Muscle layer of duodenum (tissue), 2 donors: ENCODE measurements around the gene RUSF1.
"Not testable (repeated sequence)": the region's sequence is repeated elsewhere in the genome, so short reads cannot be mapped to it uniquely, and the experiment has no call there.

Source experiments
- H3K27ac ChIP-seq: one replicate; pipeline ENCODE4 v1.7.0; 2013; ENCODE audit warnings: mild to moderate bottlenecking, low read length
- H3K27me3 ChIP-seq: one replicate; pipeline ENCODE4 v1.7.0; 2013; ENCODE audit warnings: low read depth, mild to moderate bottlenecking, control low read depth, low read length
- H3K36me3 ChIP-seq, 2 donors: one replicate each; pipeline ENCODE4 v1.7.0; 2013; ENCODE audit warnings: low read length in 2 of 2, control low read depth in 1 of 2, mild to moderate bottlenecking in 1 of 2; ENCODE audit not compliant: insufficient read depth in 2 of 2, control insufficient read depth in 1 of 2
- H3K4me1 ChIP-seq, 2 donors: one replicate each; pipeline ENCODE4 v1.7.0; 2013; ENCODE audit warnings: low read length in 2 of 2, mild to moderate bottlenecking in 2 of 2, control low read depth in 1 of 2, moderate library complexity in 1 of 2; ENCODE audit not compliant: insufficient read depth in 2 of 2, control insufficient read depth in 1 of 2
- H3K4me3 ChIP-seq, 2 donors: one replicate each; pipeline ENCODE4 v1.7.0; 2013; ENCODE audit warnings: low read length in 2 of 2, low read depth in 1 of 2, mild to moderate bottlenecking in 1 of 2
- H3K9me3 ChIP-seq, 2 donors: one replicate each; pipeline ENCODE4 v1.7.0; 2013; ENCODE audit warnings: low read length in 2 of 2, control low read depth in 1 of 2, mild to moderate bottlenecking in 1 of 2; ENCODE audit not compliant: control insufficient read depth in 1 of 2
- donor health status: healthy.

Gene RUSF1

DNA sequence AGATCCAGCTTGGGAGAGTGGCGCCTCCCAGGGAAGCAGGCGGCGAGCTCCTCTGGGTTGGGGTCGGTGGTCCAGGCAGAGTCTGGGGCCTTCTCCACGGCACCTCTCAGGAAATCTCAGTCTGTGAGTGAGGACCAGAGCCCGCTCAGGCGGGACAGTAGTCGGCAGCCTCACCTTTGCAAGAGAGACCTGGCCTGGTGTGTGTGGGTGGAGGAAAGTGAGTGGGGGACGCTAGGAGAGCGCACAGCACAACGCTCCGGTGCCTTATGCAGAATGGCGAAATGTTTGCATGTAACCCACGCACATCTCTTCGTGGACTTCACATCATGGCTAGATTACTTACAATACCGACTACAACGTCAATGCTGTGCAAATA is 21.7 kb upstream of the RUSF1 start:
- no peak overlapping the region for H3K27ac ChIP-seq
- no peaks in the 10 kb centered on the region for H3K9me3 ChIP-seq
- H3K36me3 ChIP-seq, result no peaks in the 10 kb centered on the region
- peak overlapping the region in 1 of 2 donors; percentile 62 for H3K4me3 ChIP-seq
- H3K27me3 ChIP-seq, result peaks cover 21% of the 10 kb centered on the region
- peaks cover 0 to 4% of the 10 kb centered on the region in 2 donors for H3K4me1 ChIP-seq

DNA sequence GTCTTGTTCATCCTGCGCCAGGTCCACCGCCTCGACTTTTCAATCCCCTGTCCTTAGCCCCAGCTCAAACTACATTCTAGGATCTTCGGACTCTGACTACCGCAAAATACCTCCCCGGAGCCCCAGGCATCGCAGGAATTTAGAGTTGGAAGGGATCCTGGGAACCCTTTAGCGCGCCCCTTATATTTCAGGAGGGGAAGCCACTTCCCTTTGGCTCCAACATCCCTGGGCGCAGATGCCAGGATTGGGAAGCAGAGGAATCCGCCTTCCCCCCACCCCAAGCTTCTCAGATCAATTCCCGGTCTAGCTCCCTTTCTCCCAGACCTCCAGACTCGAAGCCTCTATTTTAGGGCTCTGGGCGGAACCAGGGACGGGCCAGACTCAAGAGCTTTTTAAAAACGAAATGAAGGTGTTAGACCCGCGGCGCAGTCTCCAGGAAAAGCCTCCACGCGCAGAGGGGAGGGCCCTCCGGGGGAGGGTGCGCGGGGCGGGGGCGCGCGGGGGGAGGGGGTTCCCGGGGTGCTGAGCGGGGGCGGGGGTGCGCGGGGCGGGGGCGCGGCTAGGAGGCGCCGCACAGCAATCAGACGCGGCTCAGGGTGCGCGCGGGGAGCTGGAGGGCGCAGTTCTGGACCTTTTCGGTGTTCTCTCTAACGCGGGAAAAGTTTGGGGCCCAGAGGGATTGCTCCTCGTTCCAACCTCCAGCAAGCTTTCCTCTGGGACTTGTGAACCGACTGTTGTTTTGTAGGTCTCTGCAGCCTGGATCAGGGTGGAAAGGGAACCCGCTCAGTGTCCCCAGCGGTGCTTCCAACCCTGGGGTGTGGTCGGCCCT is 21.1 kb upstream of the RUSF1 start:
- no peak overlapping the region for H3K27ac ChIP-seq
- H3K4me3 ChIP-seq, result peak overlapping the region; percentile 46 to 62
- H3K27me3 ChIP-seq, result peaks cover 21% of the 10 kb centered on the region
- H3K4me1 ChIP-seq, result peaks cover 0 to 4% of the 10 kb centered on the region in 2 donors
- H3K9me3 ChIP-seq, result no peaks in the 10 kb centered on the region
- H3K36me3 ChIP-seq, result no peaks in the 10 kb centered on the region

DNA sequence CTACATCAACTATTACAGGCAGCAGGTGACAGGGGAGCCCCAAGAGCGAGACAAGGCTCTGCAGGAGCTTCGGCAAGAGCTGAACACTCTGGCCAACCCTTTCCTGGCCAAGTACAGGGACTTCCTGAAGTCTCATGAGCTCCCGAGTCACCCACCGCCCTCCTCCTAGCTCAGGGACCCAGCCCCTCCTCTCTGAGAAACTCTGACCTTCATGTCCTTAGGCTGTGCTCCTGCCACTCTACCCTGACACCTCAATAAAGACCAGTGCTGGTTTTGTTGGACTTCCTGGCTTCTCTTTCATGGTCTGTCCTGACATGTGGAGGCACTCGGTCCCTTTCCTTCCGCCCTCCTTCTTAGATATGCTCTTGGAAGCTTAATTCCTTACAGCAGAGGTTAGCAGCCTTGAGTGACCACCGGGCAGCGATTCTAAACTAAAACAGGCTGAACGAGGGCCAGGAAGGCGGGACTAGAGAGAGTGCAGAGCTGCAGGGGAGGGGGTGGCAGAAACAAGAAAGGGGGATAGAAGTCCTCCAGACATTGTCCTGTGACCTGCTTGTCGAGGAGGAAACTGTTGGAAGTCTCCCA is 20.4 kb upstream of the RUSF1 start:
- Histone ChIP-seq H3K27ac (no peak overlapping the region), H3K4me1 (peaks cover 0 to 4% of the 10 kb centered on the region in 2 donors), H3K36me3 (no peaks in the 10 kb centered on the region), H3K4me3 (peak overlapping the region; percentile 46 to 62), H3K27me3 (peaks cover 21% of the 10 kb centered on the region), H3K9me3 (no peaks in the 10 kb centered on the region)

DNA sequence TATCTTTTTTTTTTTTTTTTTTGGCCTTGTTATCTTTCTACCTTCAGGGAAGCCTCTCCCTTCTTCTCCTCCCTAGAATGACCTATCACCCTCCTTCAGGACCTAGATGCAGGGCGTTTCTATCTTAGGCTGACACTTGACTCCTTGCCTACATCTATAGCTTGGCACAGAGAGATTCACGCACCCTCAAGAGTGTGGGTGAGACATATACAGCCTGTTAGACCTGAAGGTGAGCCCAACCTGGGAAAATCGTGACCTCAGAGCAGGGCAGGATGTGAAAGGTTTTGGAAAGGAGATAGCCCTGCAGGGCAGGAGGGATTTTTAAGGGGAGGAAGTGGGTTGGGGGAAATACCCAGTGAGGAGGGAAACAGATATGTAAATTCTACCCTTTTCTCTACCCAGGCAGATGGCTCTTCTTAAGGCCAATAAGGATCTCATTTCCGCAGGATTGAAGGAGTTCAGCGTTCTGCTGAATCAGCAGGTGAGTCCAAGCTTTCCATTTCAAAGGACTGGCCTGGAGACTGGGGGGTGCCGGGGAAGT is 19.6 kb upstream of the RUSF1 start, which contains the start of gene AHSP:
AHSP (plus strand) TSS at position 167 of the 541 bp plus-strand sequence; CDS start at position 407, 240 bp downstream.
- Histone ChIP-seq H3K9me3 (no peaks in the 10 kb centered on the region), H3K4me1 (peaks cover 0 to 4% of the 10 kb centered on the region in 2 donors), H3K4me3 (peak within 1 kb of the TSS in 1 of 2 donors; percentile 62), H3K27ac (no peak within 1 kb of the TSS), H3K36me3 (no peaks in the 10 kb centered on the region), H3K27me3 (peaks cover 21% of the 10 kb centered on the region)

DNA sequence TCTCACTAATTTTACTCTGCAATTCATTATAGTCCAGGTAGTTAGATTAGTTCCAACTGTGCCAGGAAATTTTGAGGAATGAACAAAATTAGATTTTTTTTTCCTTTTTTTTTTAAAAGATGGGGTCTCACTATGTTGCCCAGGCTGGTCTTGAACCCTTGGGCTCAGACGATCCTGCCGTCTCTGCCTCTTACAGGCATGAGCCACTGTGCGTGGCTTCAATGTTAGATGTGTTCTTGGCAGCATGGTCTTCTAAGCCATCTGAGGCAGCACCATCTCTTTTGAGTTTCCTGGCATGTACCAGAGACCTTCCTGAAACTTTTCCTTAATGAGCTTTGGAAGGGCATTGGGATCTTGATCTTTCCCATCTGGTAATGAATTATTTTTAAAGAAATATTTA is 16.9 kb upstream of the RUSF1 start:
- Histone ChIP-seq H3K4me3 (no peak overlapping the region), H3K9me3 (no peaks in the 10 kb centered on the region), H3K27me3 (peaks cover 10% of the 10 kb centered on the region), H3K36me3 (no peaks in the 10 kb centered on the region), H3K4me1 (peaks cover 0 to 4% of the 10 kb centered on the region in 2 donors), H3K27ac (no peak overlapping the region)

DNA sequence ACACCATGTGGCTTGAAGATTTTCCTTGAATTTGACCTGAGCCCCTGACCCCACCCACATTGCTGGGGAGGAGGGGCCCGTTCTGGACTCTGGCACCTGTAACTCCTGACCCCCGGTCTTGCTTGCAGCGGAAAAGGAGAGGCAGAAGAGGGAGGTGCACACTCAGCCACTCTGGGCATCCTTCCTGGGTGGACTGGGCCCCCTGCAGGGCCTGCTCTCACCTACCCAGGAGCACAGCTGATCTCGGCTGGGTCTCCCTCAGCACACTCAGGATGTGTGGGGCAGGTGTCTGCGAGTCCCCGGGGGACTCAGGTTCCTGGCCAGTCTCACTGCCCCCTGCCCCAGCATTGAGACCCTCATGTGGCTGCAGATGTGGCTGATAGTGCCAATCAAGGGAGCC is 15.6 kb upstream of the RUSF1 start:
- not testable (repeated sequence) for H3K27ac ChIP-seq, H3K36me3 ChIP-seq, H3K9me3 ChIP-seq, H3K4me1 ChIP-seq, H3K4me3 ChIP-seq, H3K27me3 ChIP-seq

DNA sequence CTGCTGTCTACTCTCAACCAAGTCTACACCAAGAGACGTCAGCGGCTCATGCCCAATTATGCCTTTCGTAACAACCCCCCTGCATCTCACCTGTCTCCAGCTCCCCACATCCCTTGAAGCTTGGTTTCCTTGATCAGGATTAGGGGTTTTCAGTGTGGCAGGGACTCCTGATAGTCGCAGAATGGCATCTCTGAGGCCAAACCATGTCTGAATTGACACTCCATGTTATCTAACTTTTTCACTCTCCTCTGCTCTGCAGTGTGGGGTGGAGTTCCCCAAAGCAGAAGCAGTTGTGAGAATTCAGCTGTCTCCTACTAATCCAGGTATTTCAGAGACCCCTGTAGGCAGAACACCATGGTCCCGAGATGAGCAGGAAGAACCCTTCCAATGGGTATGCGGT is 13.9 kb upstream of the RUSF1 start:
- H3K27me3 ChIP-seq, result no peaks in the 10 kb centered on the region
- H3K4me3 ChIP-seq, result no peak overlapping the region
- no peaks in the 10 kb centered on the region for H3K9me3 ChIP-seq
- no peaks in the 10 kb centered on the region for H3K36me3 ChIP-seq
- H3K27ac ChIP-seq, result no peak overlapping the region
- no peaks in the 10 kb centered on the region for H3K4me1 ChIP-seq

DNA sequence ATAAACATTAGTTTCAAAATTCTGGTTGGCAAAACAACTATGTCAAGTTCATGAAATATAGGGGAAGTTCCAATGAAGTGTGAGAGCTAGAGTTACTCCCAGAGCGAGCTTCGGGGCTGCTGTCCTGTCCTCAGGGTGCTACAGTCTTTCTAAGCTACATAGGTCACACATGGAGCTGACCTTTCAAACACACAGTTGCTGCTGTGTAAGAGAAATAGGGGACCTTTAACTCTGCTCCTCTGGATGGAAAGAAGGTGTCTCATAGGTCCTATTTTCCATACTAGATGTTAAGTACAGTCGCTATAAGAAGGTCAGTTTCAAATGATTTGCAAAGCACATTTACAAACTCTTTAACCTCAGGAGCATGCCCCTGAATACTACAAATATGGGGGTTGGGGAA is 13.2 kb upstream of the RUSF1 start:
- no peak overlapping the region for H3K27ac ChIP-seq
- H3K4me1 ChIP-seq, result no peaks in the 10 kb centered on the region
- H3K4me3 ChIP-seq, result no peak overlapping the region
- H3K27me3 ChIP-seq, result no peaks in the 10 kb centered on the region
- H3K9me3 ChIP-seq, result no peaks in the 10 kb centered on the region
- H3K36me3 ChIP-seq, result no peaks in the 10 kb centered on the region

DNA sequence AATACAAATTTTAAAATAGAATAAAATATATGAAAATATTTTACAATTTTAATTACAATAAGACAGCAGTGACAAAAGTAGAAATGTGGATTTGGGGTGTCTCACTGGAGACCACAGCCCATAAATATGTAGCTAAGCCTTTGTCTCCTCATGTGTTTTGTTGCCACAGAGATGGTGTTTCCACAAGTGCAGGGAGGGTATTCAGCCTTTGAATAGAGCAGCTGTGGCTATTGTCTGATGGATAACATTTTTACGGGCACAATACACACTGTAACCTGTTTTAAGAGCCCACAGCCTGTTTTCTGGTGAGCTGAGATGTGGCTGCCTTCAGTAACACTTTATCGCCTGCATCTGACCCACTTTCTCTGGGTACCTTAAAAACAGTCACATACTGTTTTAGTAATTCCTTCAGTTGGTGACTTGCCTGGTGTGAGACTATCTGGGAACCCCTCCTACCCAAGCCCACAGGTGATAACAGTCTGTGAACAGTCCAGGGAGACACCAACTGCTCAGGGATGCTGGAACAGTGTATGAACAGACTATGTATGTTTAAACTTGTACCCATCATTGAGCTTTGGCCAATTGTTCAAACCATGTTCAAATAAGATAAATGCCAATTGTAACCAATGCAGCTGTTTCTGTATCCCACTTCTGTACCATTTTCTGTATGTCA is 11.7 kb upstream of the RUSF1 start:
- no peaks in the 10 kb centered on the region for H3K27me3 ChIP-seq
- no peak overlapping the region for H3K4me3 ChIP-seq
- H3K36me3 ChIP-seq, result no peaks in the 10 kb centered on the region
- no peak overlapping the region for H3K27ac ChIP-seq
- H3K4me1 ChIP-seq, result no peaks in the 10 kb centered on the region
- no peaks in the 10 kb centered on the region for H3K9me3 ChIP-seq

DNA sequence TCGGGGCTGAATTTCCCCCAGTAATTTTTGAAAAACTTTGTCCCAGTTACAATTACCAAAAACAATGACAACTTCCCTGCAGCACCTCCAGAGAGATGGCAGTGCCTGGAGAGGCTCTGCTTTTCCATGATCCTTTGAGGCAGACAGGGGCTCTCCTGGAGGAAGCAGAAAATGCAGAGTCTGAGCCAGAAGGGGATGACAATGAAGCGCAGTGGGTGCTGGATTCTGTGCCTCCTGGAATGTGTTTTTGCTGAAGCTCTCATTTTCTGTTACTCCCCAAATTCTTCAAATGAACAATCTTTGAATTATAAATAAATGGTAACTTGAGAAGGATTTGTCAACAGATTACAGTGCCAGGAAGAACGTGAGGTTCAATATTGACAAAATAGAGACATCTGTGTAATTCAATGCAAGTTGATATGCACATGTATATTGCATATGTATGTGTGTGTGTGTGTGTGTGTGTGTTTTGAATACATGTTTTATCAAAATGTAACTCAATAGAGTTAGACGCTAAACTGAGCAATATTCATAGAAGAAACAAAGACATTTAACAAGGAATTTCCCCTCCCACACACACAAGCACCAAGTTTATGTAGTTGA is 9.7 kb upstream of the RUSF1 start:
- H3K27ac ChIP-seq, result no peak overlapping the region
- H3K9me3 ChIP-seq, result no peaks in the 10 kb centered on the region
- H3K4me3 ChIP-seq, result no peak overlapping the region
- H3K27me3 ChIP-seq, result no peaks in the 10 kb centered on the region
- H3K36me3 ChIP-seq, result no peaks in the 10 kb centered on the region
- H3K4me1 ChIP-seq, result no peaks in the 10 kb centered on the region

DNA sequence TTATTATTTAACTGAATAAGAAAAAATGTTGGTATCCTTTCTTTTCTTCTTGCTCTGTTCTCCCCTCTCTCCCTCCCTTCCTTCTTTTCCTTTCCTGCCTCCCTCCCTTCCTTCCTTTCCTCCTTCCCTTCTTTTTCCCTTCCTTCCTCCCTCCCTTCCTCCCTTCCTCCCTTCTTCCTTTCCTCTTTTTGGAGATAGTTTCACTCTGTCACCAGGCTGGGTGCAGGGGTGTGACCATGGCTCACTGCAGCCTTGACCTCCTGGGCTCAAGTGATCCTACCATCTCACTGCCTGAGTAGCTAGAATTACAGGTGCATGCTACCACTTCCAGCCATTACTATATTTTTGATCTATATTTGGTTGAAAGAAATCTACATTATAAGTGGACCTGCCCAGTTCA is 5.7 kb upstream of the RUSF1 start:
- Histone ChIP-seq H3K27ac (no peak overlapping the region), H3K27me3 (no peaks in the 10 kb centered on the region), H3K4me1 (peaks cover 4 to 9% of the 10 kb centered on the region in 2 donors), H3K9me3 (no peaks in the 10 kb centered on the region), H3K4me3 (no peak overlapping the region), H3K36me3 (no peaks in the 10 kb centered on the region)
